ENCODE measurements around the gene CDYL. TPM values are rescaled to one million over a fixed set of nuclear protein-coding genes. Genes with fewer than 3 reads are reported as not detected.

The CDYL gene
- polyA plus RNA-seq, 1 of the 3 experiments (the other 2 are of a cell fraction): 13.3 TPM

DNA sequence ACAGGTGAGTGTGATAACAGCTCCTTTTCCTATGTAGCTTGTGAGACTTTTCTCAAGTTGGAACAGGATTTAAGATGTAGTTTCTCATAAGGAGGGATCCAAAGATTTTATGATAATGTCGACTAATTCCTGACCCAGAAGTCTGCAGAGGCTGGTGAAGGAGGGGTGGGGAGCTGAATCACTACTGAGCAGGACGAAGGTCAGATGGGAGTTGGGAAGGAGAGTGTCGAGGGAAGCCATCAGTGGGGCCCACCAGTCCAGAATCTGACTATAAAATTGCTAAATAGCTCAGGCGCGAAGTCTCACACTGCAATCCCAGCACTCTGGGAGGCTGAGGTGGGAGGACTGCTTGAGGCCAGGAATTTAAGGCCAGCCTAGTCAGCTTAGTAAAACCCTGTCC, 32.3 kb upstream of the CDYL start:
- no peak overlapping the region for H3K27ac ChIP-seq (ENCODE audit: low read depth in 2 of 2, low read length in 1 of 2)
- H3K4me1 ChIP-seq (ENCODE audit: control insufficient read depth in 1 of 2, insufficient read depth in 2 of 2, low read depth in 1 of 2, low read length in 1 of 2): no peaks in the 10 kb centered on the region
- no peaks in the 10 kb centered on the region for H3F3A ChIP-seq (replicated peaks; ENCODE audit: insufficient read depth)
- ChIA-PET CTCF (no interaction called here), POLR2A (no interaction called here)
- H3K4me2 ChIP-seq: no peak overlapping the region
- WGBS (ENCODE audit: low lambda C conversion rate): 45% methylated on average over 5 of the region's 5 CpGs
- no peaks in the 10 kb centered on the region for H3K27me3 ChIP-seq (ENCODE audit: insufficient read depth)
- H4K20me1 ChIP-seq (ENCODE audit: insufficient read depth): no peaks in the 10 kb centered on the region
- no peaks in the 10 kb centered on the region for H3K9me2 ChIP-seq
- H3K9ac ChIP-seq: no peak overlapping the region
- TF ChIP-seq NFIC (IDR thresholded peaks at IDR 0.05; ENCODE audit: borderline replicate concordance) (no peak), PBX3 (IDR thresholded peaks at IDR 0.05) (no peak), GABPA (IDR thresholded peaks at IDR 0.05; ENCODE audit: low read depth) (no peak), FOXJ3 (CRISPR knock-in tag; IDR thresholded peaks at IDR 0.05) (no peak), IRF3 (IDR thresholded peaks at IDR 0.05; ENCODE audit: low read depth, low read length) (no peak), RXRA (IDR thresholded peaks at IDR 0.05; ENCODE audit: borderline replicate concordance, low read depth) (no peak), FOXM1 (IDR thresholded peaks at IDR 0.05; ENCODE audit: low read depth) (no peak), YY1 (IDR thresholded peaks at IDR 0.05; ENCODE audit: low read depth) (no peak), MXI1 (IDR thresholded peaks at IDR 0.05; ENCODE audit: low read depth, low read length) (no peak), USF1 (IDR thresholded peaks at IDR 0.05; ENCODE audit: borderline replicate concordance, low read depth) (no peak), JUND (IDR thresholded peaks at IDR 0.05) (no peak), RFX5 (IDR thresholded peaks at IDR 0.05; ENCODE audit: low read length) (no peak), REST (IDR thresholded peaks at IDR 0.05; ENCODE audit: low read depth, low read length) (no peak), NRF1 (IDR thresholded peaks at IDR 0.05; ENCODE audit: low read depth, low read length) (no peak), CHD2 (IDR thresholded peaks at IDR 0.05; ENCODE audit: low read length, partially characterized antibody) (no peak), USF2 (IDR thresholded peaks at IDR 0.05; ENCODE audit: borderline replicate concordance, low read depth, low read length) (no peak)
- TF ChIP-seq, protein P1, sequence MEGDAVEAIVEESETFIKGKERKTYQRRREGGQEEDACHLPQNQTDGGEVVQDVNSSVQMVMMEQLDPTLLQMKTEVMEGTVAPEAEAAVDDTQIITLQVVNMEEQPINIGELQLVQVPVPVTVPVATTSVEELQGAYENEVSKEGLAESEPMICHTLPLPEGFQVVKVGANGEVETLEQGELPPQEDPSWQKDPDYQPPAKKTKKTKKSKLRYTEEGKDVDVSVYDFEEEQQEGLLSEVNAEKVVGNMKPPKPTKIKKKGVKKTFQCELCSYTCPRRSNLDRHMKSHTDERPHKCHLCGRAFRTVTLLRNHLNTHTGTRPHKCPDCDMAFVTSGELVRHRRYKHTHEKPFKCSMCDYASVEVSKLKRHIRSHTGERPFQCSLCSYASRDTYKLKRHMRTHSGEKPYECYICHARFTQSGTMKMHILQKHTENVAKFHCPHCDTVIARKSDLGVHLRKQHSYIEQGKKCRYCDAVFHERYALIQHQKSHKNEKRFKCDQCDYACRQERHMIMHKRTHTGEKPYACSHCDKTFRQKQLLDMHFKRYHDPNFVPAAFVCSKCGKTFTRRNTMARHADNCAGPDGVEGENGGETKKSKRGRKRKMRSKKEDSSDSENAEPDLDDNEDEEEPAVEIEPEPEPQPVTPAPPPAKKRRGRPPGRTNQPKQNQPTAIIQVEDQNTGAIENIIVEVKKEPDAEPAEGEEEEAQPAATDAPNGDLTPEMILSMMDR (IDR thresholded peaks at IDR 0.05): no peak
- no peak for DNase-seq
- H2AFZ ChIP-seq (ENCODE audit: low read depth): no peak overlapping the region
- H3K4me3 ChIP-seq (ENCODE audit: low read depth in 2 of 2, low read length in 1 of 2): no peak overlapping the region
- H3K79me2 ChIP-seq (ENCODE audit: insufficient read depth): no peaks in the 10 kb centered on the region
- H3K9me3 ChIP-seq: no peaks in the 10 kb centered on the region
- H3K36me3 ChIP-seq (replicated peaks in 1 of 2; ENCODE audit: control insufficient read depth in 1 of 2, insufficient read depth in 2 of 2, low read length in 1 of 2): no peaks in the 10 kb centered on the region
